ENCODE data around the gene PRMT9.

The PRMT9 gene

GRCh38 chr4:147678796-147679549, 5.0 kb downstream of the PRMT9 start:
- no peak for DNase-seq (ENCODE audit: low spot score)

- DNase-seq (ENCODE audit: low spot score) = no peak
Measured at GRCh38 chr4:147678106-147678505, 5.9 kb downstream of the PRMT9 start.

DNA sequence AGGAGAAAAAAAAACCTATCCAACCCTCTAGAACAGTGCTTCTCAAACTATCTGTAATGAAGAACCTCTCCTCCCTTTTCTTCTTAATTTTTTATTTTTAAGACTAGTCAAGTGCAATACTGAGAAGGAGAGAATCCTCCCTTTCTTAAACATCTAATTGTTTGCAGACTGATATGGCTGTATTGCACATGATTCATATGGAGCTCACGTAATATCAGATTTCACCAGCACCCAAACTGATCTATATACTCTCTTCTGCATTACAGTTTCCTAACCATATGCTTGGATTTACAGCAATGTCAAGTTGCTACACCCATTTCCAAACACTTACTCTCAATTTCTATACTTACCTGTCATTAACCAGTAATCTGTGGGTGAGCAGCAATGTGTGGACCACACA, 9.5 kb downstream of the PRMT9 start:
- no peak for DNase-seq (ENCODE audit: low spot score)

DNA sequence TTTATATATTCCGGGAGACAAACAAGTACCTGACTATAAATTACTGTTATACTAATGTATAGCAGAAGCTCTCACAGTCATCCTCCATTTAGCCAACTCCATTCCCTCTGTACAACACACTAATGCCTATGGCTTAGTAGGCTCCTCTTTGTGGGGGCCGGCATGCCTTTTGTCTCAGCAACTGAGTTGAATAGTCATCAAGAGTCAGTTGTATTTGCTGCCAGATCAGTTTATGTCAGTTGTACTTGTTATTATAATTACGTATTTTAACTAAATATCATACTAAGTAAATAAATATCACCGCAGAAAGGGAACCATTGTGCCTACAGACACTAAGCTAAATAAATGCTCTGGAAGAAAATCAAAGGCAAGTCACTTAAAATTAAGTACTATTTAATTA, 9.9 kb downstream of the PRMT9 start:
- no peak for DNase-seq (ENCODE audit: low spot score)

- no peak for DNase-seq (ENCODE audit: low spot score)
Measured at GRCh38 chr4:147658501-147658900, 25.5 kb downstream of the PRMT9 start.

GRCh38 chr4:147655639-147656038, 28.3 kb downstream of the PRMT9 start:
- DNase-seq (ENCODE audit: low spot score) = no peak

DNA sequence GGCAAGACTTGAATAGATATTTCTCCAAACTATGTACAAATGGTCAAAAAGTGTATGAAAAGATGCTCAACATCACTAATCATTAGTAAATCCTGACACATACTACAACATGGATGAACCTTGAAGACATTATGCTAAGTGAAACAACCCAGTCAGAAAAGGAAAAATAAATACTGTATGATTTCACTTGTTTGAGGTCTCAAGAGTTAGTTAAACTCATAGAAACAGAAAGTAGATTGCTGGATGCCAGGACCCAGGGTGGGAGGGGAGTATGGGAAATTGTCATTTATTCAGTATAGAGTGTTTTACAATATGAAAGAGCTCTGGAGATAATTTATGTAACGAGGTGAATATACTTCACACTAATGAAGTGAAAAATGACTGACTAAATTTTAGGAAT, 32.4 kb downstream of the PRMT9 start:
- no peak for DNase-seq (ENCODE audit: low spot score)

- no peak for DNase-seq (ENCODE audit: low spot score)
Measured at GRCh38 chr4:147648656-147649055, 35.3 kb downstream of the PRMT9 start.

- DNase-seq (ENCODE audit: low spot score) = no peak
Measured at GRCh38 chr4:147645099-147645498, 38.9 kb downstream of the PRMT9 start.

DNA sequence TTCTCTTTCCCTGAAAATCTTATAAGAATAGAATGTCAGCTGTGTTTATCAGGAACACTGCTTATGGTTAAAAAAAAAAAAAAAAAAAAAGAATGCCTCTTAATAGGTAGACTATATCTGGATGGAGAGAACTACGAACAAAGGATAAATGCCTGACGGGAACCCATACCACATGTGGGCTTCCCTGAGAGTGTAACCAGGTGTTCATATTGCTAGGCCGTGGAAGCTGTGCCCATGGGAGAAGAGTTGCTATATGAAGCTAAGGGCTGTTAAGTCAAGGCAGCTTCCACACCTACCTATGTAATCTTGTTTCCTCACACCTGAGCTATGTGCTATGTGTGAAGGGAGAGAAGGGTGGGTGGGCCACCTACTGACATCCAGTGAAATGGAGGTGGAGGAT, 39.5 kb downstream of the PRMT9 start:
- no peak for DNase-seq (ENCODE audit: low spot score)

DNA sequence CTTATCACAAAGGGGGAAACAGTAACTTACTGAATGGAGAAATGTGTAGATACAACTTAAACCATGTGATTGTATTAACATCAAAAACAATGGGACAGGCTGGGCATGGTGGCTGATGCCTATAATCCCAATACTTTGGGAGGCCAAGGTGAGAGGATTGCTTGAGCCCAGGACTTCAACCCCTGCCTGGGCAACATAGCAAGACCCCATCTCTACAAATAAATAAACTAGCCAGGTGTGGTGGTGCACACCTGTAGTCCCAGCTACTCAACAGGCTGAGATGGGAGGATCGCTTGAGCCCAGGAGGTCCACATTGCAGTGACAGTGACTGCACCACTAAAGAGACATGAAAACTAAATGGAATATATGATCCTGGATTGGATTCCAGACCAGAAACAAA, 40.3 kb downstream of the PRMT9 start:
- DNase-seq (ENCODE audit: low spot score) = no peak

GRCh38 chr4:147640331-147640730, 43.6 kb downstream of the PRMT9 start:
- DNase-seq (ENCODE audit: low spot score) = no peak

DNA sequence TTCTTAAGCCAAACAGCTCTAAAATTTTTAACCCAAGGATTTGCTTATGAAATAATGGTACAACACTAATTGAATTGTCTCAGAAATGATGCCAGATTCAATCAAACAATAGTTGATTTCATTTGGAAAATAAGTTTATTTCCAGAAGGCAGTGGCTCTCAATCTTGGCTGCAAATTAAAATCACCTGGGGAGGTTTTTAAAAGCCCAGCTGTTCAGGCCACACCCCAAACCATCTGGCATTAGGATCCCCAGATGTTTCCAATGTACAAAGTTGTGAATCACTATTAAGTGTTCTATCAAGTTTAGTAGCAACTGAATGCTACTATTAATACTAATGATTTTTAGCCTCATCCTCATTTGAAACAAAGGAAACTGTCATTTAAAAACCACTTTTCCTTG, 44.6 kb downstream of the PRMT9 start:
- no peak for DNase-seq (ENCODE audit: low spot score)

DNA sequence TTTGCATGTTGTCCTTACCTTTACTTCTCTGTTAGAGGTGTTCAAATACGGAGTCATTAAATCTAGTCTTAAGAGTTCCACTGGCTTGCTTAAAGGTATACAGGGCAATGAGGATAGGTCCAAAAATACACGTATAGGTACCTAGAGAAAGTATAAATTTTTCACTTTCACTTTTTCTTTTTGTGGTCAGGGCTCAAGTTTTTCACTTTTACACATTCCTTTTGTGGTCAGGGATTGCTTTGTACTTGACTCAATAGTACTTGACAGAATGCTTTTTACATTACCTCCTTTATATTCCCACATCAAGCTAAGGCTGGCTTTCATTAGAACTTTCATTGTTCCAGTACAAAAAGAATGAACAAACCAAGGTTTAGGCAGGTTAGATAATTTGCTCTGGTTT, 45.0 kb downstream of the PRMT9 start:
- no peak for DNase-seq (ENCODE audit: low spot score)

DNA sequence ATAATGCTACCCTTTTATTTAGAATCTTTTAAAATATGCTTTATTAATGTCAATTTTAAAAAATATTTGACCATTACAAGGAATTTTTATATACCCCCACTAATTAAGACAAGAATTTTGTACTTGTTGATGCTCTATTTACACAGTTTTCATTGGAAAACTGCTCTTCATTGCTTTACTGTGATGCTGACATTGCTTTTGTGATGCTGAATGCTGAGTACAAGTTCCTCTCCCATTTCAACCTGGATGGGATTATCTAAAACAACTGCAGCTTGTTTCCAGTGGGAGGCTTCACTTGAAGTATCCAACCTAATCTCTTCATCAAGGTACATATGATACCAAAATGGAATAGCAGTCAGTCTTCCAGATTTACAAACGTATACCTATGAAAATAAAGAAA, 45.6 kb downstream of the PRMT9 start:
- no peak for DNase-seq (ENCODE audit: low spot score)

DNA sequence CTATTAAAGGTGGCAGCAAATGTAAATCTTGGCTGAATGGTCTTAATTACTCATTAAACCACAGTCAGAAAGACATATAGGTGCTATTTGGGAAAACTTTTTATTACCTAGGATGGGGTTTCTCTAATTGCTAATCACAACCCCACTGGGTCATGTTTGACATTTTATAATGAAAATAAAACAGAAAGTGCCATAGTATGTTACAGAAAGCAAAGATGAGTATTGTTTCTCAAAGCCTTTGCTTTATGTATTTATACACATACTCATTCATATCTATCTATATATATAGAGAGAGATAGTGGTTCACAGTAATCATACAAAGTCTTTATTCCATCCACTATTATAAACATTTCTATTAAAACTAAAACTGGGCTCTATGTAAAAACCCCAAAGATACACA, 48.6 kb downstream of the PRMT9 start:
- DNase-seq (ENCODE audit: low spot score) = no peak

GRCh38 chr4:147633643-147634042, 50.3 kb downstream of the PRMT9 start:
- no peak for DNase-seq (ENCODE audit: low spot score)

DNA sequence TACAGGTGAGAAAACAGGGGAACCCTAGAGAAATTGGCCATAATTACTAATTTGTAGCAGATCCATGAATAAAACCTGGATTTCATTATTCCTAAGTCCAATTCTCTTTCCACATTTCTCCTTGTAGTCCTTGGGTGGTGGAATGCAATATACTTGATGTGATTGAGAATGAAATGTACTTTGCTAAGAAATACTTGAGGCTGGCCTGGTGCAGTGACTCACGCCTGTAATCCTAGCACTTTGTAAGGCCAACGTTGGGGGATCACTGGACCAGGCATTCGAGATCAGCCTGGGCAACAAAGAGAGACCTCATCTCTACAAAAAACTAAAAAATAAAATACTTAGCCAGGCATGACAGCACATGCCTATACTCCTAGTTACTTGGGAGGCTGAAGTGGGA, 50.9 kb downstream of the PRMT9 start:
- no peak for DNase-seq (ENCODE audit: low spot score)

- DNase-seq (ENCODE audit: low spot score) = no peak
Measured at GRCh38 chr4:147629783-147630730, 53.9 kb downstream of the PRMT9 start.

- no peak for DNase-seq (ENCODE audit: low spot score)
Measured at GRCh38 chr4:147628415-147628814, 55.5 kb downstream of the PRMT9 start.

GRCh38 chr4:147626903-147627302, 57.1 kb downstream of the PRMT9 start:
- no peak for DNase-seq (ENCODE audit: low spot score)

- no peak for DNase-seq (ENCODE audit: low spot score)
Measured at GRCh38 chr4:147625733-147626132, 58.2 kb downstream of the PRMT9 start.

GRCh38 chr4:147620315-147620714, 63.6 kb downstream of the PRMT9 start:
- no peak for DNase-seq (ENCODE audit: low spot score)
